ENCODE data around the gene SELENOV.

SELENOV gene

GRCh38 chr19:39494661-39495060, 20.3 kb upstream of the SELENOV start:
- DNase-seq: no peak

- DNase-seq: no peak
These were observed 18.9 kb upstream of the SELENOV start for GRCh38 chr19:39496063-39496462.

- no peak for DNase-seq
These were observed 17.3 kb upstream of the SELENOV start for GRCh38 chr19:39497701-39497995.

- DNase-seq: no peak
These were observed 16.7 kb upstream of the SELENOV start for GRCh38 chr19:39497996-39498797.

- DNase-seq: no peak
These were observed 15.9 kb upstream of the SELENOV start, which contains the start of gene DLL3 for GRCh38 chr19:39498798-39499642. TSS of gene DLL3 (plus strand) at chr19:39498947. CDS start at chr19:39498975, 28 bp downstream.

GRCh38 chr19:39499932-39500331, 15.0 kb upstream of the SELENOV start:
- no peak for DNase-seq

- no peak for DNase-seq
These were observed 14.4 kb upstream of the SELENOV start for GRCh38 chr19:39500543-39500942.

- DNase-seq: no peak
These were observed 13.6 kb upstream of the SELENOV start for GRCh38 chr19:39501340-39501739.

- DNase-seq: peak; percentile 77
These were observed 12.1 kb upstream of the SELENOV start for GRCh38 chr19:39502640-39503417.

- DNase-seq: no peak
These were observed 8.4 kb upstream of the SELENOV start for GRCh38 chr19:39506598-39506943.

GRCh38 chr19:39506944-39507714, 7.8 kb upstream of the SELENOV start:
- DNase-seq: peak; percentile 33

GRCh38 chr19:39507715-39508364, 7.1 kb upstream of the SELENOV start:
- DNase-seq: no peak

GRCh38 chr19:39508629-39509028, 6.3 kb upstream of the SELENOV start:
- DNase-seq: no peak

GRCh38 chr19:39509233-39509632, 5.7 kb upstream of the SELENOV start:
- no peak for DNase-seq

- DNase-seq: no peak
These were observed 2.0 kb upstream of the SELENOV start for GRCh38 chr19:39512988-39513387.

GRCh38 chr19:39515551-39516191, 732 bp downstream of the SELENOV start:
- no peak for DNase-seq

GRCh38 chr19:39516270-39516669, 1.3 kb downstream of the SELENOV start:
- DNase-seq: no peak

GRCh38 chr19:39517432-39517831, 2.5 kb downstream of the SELENOV start:
- no peak for DNase-seq

- no peak for DNase-seq
These were observed 3.5 kb downstream of the SELENOV start for GRCh38 chr19:39518458-39518857.

GRCh38 chr19:39518975-39519374, 4.0 kb downstream of the SELENOV start:
- no peak for DNase-seq

Data from central memory CD4-positive, alpha-beta T cell (primary cell).